GM23338 (cell line): ENCODE data around the gene NRP1. TPM values are rescaled to one million over a fixed set of nuclear protein-coding genes. Genes with fewer than 3 reads are reported as not detected.

Experiments
- ATAC-seq: fragments of 200-7000 bp; cut with Tn5 transposase; 3 replicates; pipeline ENCODE4 v1.9.1; 2020
- DNase-seq: peaks from one replicate; pipeline ENCODE4 v3.0.0-alpha.2; 2015; ENCODE audit warnings: low spot score
- H2AFZ ChIP-seq: fragments of 200-600 bp; sonication (generic); 2 replicates; pipeline ENCODE4 v1.8.0; 2016; ENCODE audit warnings: antibody characterized with exemption, mild to moderate bottlenecking, moderate library complexity
- H3F3A ChIP-seq: fragments of 200-600 bp; sonication (generic); replicated peaks from 2 replicates; pipeline ENCODE4 v1.8.0; 2017; ENCODE audit warnings: antibody characterized with exemption, mixed run types, low read depth
- H3K27ac ChIP-seq: fragments of 200-600 bp; sonication (generic); 2 replicates; pipeline ENCODE4 v1.6.1; 2016; ENCODE audit warnings: low read depth
- H3K27me3 ChIP-seq: fragments of 200-600 bp; sonication (generic); 2 replicates; pipeline ENCODE4 v1.8.0; 2016; ENCODE audit warnings: mild to moderate bottlenecking, mixed run types, moderate library complexity; ENCODE audit not compliant: insufficient read depth
- H3K36me3 ChIP-seq: fragments of 200-600 bp; sonication (generic); 2 replicates; pipeline ENCODE4 v1.8.0; 2016; ENCODE audit warnings: mild to moderate bottlenecking; ENCODE audit not compliant: insufficient read depth
- H3K4me1 ChIP-seq: fragments of 200-600 bp; sonication (generic); 2 replicates; pipeline ENCODE4 v1.8.0; 2016; ENCODE audit warnings: mild to moderate bottlenecking, moderate library complexity; ENCODE audit not compliant: insufficient read depth
- H3K4me2 ChIP-seq: fragments of 200-600 bp; sonication (generic); 2 replicates; pipeline ENCODE4 v1.7.1; 2017; ENCODE audit warnings: mixed run types
- H3K4me3 ChIP-seq: fragments of 200-600 bp; sonication (generic); 2 replicates; pipeline ENCODE4 v1.6.1; 2016; ENCODE audit warnings: mixed run types
- H3K79me2 ChIP-seq: fragments of 200-600 bp; sonication (generic); replicated peaks from 2 replicates; pipeline ENCODE4 v1.8.0; 2017; ENCODE audit warnings: mild to moderate bottlenecking; ENCODE audit not compliant: insufficient read depth
- H3K9me2 ChIP-seq: fragments of 200-600 bp; sonication (generic); 2 replicates; pipeline ENCODE4 v1.8.0; 2017; ENCODE audit not compliant: insufficient read depth
- H4K20me1 ChIP-seq: fragments of 200-600 bp; sonication (generic); replicated peaks from 2 replicates; pipeline ENCODE4 v1.8.0; 2017; ENCODE audit warnings: mild to moderate bottlenecking; ENCODE audit not compliant: insufficient read depth
- H3K27ac Mint-ChIP-seq: 2 replicates; pipeline ENCODE4 v1.8.0; 2020; ENCODE audit warnings: inconsistent platforms, mild to moderate bottlenecking, moderate library complexity, mixed read lengths
- H3K27me3 Mint-ChIP-seq: 3 replicates; pipeline ENCODE4 v1.8.0; 2022; ENCODE audit warnings: low read depth, mild to moderate bottlenecking, moderate library complexity, mixed read lengths, inconsistent platforms; ENCODE audit not compliant: insufficient read depth, poor library complexity
- H3K36me3 Mint-ChIP-seq: 3 replicates; pipeline ENCODE4 v1.8.0; 2021; ENCODE audit warnings: low read depth, mild to moderate bottlenecking, inconsistent platforms, moderate library complexity, mixed read lengths
- H3K4me1 Mint-ChIP-seq: 3 replicates; pipeline ENCODE4 v1.8.0; 2020; ENCODE audit warnings: mild to moderate bottlenecking, inconsistent platforms, mixed read lengths
- H3K4me3 Mint-ChIP-seq: 3 replicates; pipeline ENCODE4 v1.8.0; 2021; ENCODE audit warnings: moderate library complexity, mild to moderate bottlenecking, inconsistent platforms, mixed read lengths
- H3K9me3 Mint-ChIP-seq: 3 replicates; pipeline ENCODE4 v1.8.0; 2020; ENCODE audit warnings: moderate library complexity, mild to moderate bottlenecking, inconsistent platforms, mixed read lengths
- CREB1 ChIP-seq: fragments of 250-450 bp; sonication (Bioruptor Pico); IDR thresholded peaks from 2 replicates; pipeline ENCODE4 v1.5.0; 2020; ENCODE audit warnings: low read depth, mild to moderate bottlenecking, moderate library complexity
- CTCF ChIP-seq, 2 experiments: fragments of 200-600 bp in 1 of 2; sonication (generic) in 1 of 2; conservative IDR thresholded peaks; 2 replicates each; pipeline versions ENCODE4 v1.5.1 to v1.6.1; 2016 to 2017; ENCODE audit warnings: antibody characterized with exemption in 2 of 2, low read depth in 2 of 2, mild to moderate bottlenecking in 2 of 2, moderate library complexity in 1 of 2
- EZH2 ChIP-seq: fragments of 200-600 bp; sonication (generic); IDR thresholded peaks from one replicate; pipeline ENCODE4 v1.8.0; 2017; ENCODE audit warnings: antibody characterized with exemption, mild to moderate bottlenecking, low read depth; ENCODE audit not compliant: unreplicated experiment
- EZH2phosphoT487 ChIP-seq: fragments of 200-600 bp; sonication (generic); IDR thresholded peaks from one replicate; pipeline ENCODE4 v1.8.1; 2018; ENCODE audit warnings: antibody characterized with exemption; ENCODE audit not compliant: unreplicated experiment
- JUNB ChIP-seq: IDR thresholded peaks from one replicate; pipeline ENCODE4 v1.6.1; 2016; ENCODE audit warnings: antibody characterized with exemption; ENCODE audit not compliant: unreplicated experiment
- POLR2AphosphoS5 ChIP-seq: IDR thresholded peaks from 2 replicates; pipeline ENCODE4 v1.6.1; 2016; ENCODE audit warnings: antibody characterized with exemption, low read depth
- REST ChIP-seq: IDR thresholded peaks from one replicate; pipeline ENCODE4 v1.6.1; 2018; ENCODE audit warnings: antibody characterized with exemption; ENCODE audit not compliant: unreplicated experiment
- STAT1 ChIP-seq: IDR thresholded peaks from one replicate; pipeline ENCODE4 v1.6.1; 2016; ENCODE audit warnings: antibody characterized with exemption; ENCODE audit not compliant: unreplicated experiment
- ZNF462 ChIP-seq: fragments of 250-450 bp; sonication (Bioruptor Pico); IDR thresholded peaks from 2 replicates; pipeline ENCODE4 v1.5.0; 2020; ENCODE audit warnings: mild to moderate bottlenecking, moderate library complexity
- polyA plus RNA-seq: library from polyadenylated mRNA; unstranded; fragments of >200 nt; fragmentation: Nextera tagmentation; extraction: Ambion mirVana; gene quantifications from 2 replicates; pipeline ENCODE4 v1.2.1, GENCODE V29; 2016
- total RNA-seq: library from RNA; depleted of rRNA; stranded (reverse); fragments of >200 nt; shearing (Covaris generic); gene quantifications from 2 replicates; pipeline ENCODE4 v1.2.3, GENCODE V29; 2014
- TF ChIP-seq, protein P1 (sequence below): IDR thresholded peaks from 2 replicates; pipeline ENCODE4 v1.6.1; 2016; ENCODE audit warnings: antibody characterized with exemption

NRP1 gene
- total and polyA plus RNA-seq, 2 experiments from 2014 or later: 2.9 to 3.5 TPM

GRCh38 chr10:33183655-33184054 lies 150.8 kb downstream of the NRP1 start:
- H3K4me1 Mint-ChIP-seq: peaks cover 9% of the 10 kb centered on the region; the same call in 2 of the 3 replicates
- no peak overlapping the region for H3K27ac Mint-ChIP-seq
- no peak for DNase-seq
- Histone ChIP-seq H3K9me2 (0 out of 2 replicates have a peak, but pooled peaks cover 5% of the 10 kb centered on the region), H3F3A (no peaks in the 10 kb centered on the region), H2AFZ (no peak overlapping the region), H3K27ac (no peak overlapping the region), H3K4me3 (no peak overlapping the region), H3K27me3 (no peaks in the 10 kb centered on the region), H3K79me2 (no peaks in the 10 kb centered on the region), H3K4me2 (no peak overlapping the region), H3K4me1 (peaks cover 11% of the 10 kb centered on the region), H4K20me1 (no peaks in the 10 kb centered on the region), H3K36me3 (no peaks in the 10 kb centered on the region)
- TF ChIP-seq EZH2 (no peak), CREB1 (CRISPR knock-in tag) (no peak), EZH2phosphoT487 (no peak), CTCF (conservative IDR thresholded peaks at IDR 0.05; ENCODE audit: low read depth in 2 of 2) (no peak), POLR2AphosphoS5 (no peak), REST (no peak), STAT1 (no peak)
- TF ChIP-seq, protein P1, sequence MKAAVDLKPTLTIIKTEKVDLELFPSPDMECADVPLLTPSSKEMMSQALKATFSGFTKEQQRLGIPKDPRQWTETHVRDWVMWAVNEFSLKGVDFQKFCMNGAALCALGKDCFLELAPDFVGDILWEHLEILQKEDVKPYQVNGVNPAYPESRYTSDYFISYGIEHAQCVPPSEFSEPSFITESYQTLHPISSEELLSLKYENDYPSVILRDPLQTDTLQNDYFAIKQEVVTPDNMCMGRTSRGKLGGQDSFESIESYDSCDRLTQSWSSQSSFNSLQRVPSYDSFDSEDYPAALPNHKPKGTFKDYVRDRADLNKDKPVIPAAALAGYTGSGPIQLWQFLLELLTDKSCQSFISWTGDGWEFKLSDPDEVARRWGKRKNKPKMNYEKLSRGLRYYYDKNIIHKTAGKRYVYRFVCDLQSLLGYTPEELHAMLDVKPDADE: no peak
- ATAC-seq: no peak
- H3K27me3 Mint-ChIP-seq: peaks cover 2% of the 10 kb centered on the region
- H3K9me3 Mint-ChIP-seq: no peaks in the 10 kb centered on the region; the same call in 2 of the 3 replicates
- H3K36me3 Mint-ChIP-seq: no peaks in the 10 kb centered on the region
- H3K4me3 Mint-ChIP-seq: no peak overlapping the region

GRCh38 chr10:33180921-33181320 lies 153.5 kb downstream of the NRP1 start:
- H3K4me1 Mint-ChIP-seq: peaks cover 7% of the 10 kb centered on the region
- ATAC-seq (no peak), DNase-seq (no peak)
- H3K27ac Mint-ChIP-seq: no peak overlapping the region
- Histone ChIP-seq H3K36me3 (no peaks in the 10 kb centered on the region), H3K4me1 (peaks cover 6% of the 10 kb centered on the region), H3K27me3 (no peaks in the 10 kb centered on the region), H3K27ac (no peak overlapping the region), H3K9me2 (no peaks in the 10 kb centered on the region), H3K79me2 (no peaks in the 10 kb centered on the region), H3K4me2 (no peak overlapping the region), H3K4me3 (no peak overlapping the region), H2AFZ (no peak overlapping the region), H3F3A (no peaks in the 10 kb centered on the region), H4K20me1 (no peaks in the 10 kb centered on the region)
- H3K4me3 Mint-ChIP-seq: no peak overlapping the region
- no peaks in the 10 kb centered on the region for H3K27me3 Mint-ChIP-seq
- H3K9me3 Mint-ChIP-seq: no peaks in the 10 kb centered on the region; the same call in 2 of the 3 replicates
- H3K36me3 Mint-ChIP-seq: no peaks in the 10 kb centered on the region
- no peak for TF ChIP-seq POLR2AphosphoS5
- TF ChIP-seq JUNB: no peak
- TF ChIP-seq ZNF462 (CRISPR knock-in tag): no peak
